ENCODE results near the gene HLTF.
"Not testable (repeated sequence)": the region's sequence is repeated elsewhere in the genome, so short reads cannot be mapped to it uniquely, and the experiment has no call there.

Gene HLTF, protein sequence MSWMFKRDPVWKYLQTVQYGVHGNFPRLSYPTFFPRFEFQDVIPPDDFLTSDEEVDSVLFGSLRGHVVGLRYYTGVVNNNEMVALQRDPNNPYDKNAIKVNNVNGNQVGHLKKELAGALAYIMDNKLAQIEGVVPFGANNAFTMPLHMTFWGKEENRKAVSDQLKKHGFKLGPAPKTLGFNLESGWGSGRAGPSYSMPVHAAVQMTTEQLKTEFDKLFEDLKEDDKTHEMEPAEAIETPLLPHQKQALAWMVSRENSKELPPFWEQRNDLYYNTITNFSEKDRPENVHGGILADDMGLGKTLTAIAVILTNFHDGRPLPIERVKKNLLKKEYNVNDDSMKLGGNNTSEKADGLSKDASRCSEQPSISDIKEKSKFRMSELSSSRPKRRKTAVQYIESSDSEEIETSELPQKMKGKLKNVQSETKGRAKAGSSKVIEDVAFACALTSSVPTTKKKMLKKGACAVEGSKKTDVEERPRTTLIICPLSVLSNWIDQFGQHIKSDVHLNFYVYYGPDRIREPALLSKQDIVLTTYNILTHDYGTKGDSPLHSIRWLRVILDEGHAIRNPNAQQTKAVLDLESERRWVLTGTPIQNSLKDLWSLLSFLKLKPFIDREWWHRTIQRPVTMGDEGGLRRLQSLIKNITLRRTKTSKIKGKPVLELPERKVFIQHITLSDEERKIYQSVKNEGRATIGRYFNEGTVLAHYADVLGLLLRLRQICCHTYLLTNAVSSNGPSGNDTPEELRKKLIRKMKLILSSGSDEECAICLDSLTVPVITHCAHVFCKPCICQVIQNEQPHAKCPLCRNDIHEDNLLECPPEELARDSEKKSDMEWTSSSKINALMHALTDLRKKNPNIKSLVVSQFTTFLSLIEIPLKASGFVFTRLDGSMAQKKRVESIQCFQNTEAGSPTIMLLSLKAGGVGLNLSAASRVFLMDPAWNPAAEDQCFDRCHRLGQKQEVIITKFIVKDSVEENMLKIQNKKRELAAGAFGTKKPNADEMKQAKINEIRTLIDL

DNA sequence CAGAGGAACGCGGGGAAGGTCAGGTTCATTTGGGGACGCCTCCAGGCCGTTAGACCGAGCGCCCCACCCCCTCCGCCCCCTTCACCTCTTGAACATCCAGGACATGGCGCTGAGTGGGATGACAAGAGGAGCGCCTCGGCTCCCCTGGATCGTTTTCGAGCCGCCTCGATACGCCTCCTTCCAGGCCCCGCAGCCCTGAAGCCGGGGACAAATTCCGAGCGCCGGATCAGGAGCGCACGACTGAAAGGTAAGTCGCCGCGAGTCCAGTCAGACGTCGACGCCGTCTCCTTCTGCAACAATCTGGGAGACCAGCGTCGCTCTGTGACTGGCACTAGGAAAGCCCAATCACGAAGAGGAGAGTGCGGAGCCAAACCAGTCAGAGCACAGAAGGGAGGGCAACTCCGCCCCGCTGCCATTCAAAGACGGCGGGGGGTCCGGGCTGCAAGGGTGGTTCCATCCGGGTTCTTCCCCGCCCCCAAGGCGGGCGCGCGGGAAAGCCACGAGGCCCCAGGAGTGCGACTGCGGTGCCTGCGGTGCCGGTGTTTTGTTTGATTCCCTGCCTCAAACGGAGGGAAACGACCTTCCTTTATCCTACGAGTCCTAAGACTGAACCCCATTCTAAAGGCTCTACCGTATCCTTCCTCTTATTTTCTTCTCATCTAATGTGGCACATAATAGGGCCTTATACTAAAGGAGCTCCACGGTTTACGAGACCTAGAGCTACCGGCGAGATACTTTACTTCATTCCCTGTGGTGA lies at the start of gene HLTF:
TSS of gene HLTF (minus strand) at position 302 of the 757 bp plus-strand sequence. CDS start at position 105, 197 bp downstream.
- peak; percentile 97 for DNase-seq (ENCODE audit: low read depth)

- no peak for DNase-seq (ENCODE audit: low read depth)
These were observed 48.2 kb upstream of the HLTF start for GRCh38 chr3:149134575-149134974.

- no peak for DNase-seq (ENCODE audit: low read depth)
These were observed 45.3 kb upstream of the HLTF start for GRCh38 chr3:149131589-149131988.

DNA sequence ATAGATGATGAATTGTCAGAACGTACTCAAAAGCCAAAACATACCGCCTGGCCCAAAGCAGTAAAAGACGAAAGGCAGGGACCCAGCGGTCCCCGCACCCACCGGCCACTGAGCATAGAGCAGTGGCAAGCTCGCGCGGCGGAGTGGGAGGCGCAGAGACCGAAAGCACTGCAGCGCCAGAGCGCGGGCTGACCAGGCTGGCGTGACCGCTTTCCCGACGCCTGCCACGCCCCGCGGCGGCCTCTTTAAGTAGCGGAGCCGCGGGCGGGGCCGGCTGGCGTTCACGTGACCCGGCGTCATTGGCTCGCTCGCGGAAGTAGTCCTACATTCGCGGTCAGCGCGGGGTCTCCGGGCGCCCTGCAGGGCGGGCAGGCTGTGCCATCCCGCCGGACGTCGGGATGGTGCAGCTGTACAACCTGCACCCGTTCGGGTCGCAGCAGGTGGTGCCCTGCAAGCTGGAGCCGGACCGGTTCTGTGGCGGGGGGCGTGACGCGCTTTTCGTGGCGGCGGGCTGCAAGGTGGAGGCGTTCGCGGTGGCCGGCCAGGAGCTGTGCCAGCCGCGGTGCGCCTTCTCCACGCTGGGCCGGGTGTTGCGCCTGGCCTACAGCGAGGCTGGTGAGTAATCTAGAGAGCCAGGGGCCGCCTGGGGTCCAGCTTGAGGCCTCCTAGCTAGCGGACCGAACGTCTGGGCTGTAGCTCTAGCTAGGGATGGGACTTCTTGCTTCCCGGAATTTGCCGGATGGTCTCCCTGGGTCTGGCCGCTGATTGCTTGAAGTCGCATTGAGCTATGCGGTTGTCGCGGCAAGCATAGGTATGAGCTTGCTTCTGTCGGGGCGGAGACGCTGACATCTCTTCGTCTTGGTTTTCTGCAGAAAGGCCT lies 43.2 kb upstream of the HLTF start, which contains the start of gene HPS3:
TSS of gene HPS3 (plus strand) at position 313 of the 880 bp plus-strand sequence. CDS start at position 399, 86 bp downstream.
- DNase-seq (ENCODE audit: low read depth): peak; percentile 80

- DNase-seq (ENCODE audit: low read depth): no peak
These were observed 42.5 kb upstream of the HLTF start for GRCh38 chr3:149128821-149129220.

DNA sequence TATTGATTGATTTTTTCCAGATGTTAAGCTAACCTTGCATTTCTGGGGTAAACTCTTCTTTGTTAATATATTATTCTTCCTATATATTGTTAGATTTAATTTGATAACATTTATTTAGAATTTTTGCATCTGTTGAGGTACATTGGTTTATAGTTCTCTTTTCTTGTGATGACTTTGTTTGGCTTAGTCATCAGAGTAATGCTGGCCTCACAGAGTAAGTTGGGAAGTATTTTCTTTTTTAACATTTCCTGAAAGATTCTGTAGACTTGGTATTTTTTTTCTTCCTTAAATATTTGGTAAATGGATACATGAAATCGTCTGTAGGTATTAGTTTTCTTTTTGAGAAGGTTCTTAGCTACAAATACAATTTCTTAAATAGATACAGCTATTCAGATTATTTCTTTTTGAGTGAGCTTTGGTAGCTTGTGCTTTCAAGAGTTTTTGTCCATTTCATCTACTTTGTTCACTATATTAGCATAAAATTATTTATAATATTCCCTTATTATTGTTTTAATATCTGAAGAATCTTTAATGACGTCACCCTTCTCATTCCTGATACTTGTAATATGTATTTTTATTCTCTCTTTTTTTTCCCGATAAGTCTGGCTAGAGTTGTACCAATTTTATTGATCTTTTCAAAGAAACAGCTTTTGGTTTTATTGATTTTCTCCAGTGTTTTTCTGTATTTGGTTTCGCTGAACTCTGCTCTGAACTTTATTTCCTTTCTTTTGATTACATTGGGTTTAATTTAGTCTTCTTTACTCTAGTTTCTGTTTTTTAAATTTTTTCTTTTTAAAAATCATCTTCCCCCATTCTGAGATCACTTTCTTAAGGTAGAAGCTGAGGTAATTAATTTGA lies 36.6 kb upstream of the HLTF start:
- no peak for DNase-seq (ENCODE audit: low read depth)

DNA sequence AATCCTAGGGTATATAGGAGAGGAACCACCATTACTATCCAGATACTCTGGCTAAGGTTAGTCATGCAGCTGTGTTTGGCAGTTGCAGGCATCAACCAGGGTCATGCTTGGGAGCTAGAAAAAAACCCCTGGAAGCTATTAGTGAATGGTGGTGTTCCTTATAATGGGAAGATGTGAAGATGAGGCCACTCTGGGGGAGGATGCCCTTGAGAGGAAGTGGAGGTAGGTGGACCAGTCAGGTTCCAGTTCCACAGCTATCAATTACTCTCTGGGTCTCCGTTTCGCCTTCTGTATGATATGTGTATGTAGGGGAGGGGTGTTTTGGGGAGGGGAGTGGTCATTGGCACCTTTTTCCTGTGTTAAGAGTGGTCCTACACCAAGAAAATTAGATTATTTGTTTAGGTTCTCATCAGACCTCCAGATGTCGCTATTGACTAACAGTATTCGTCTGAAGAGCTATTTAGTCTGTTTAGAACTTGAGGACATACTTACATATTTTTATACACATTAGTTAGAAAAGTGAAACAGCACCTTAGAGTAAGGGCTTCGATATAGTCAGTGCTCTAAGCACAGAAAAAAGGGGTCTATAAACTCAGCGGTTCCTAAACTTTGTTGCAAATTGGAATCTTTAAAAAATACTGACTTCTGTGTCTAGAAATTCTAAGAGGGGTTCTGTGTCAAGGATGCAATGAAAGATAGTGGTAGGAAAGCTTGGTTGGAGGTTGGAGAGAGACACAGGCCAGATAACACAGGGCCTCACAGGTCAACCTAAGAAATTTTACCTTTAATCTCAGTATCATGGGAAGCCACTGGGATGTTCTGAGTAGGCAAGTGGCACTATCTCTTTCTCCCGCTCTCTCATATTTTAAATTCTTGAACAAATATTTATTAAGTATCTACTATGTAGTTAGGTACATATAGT lies 34.0 kb upstream of the HLTF start:
- DNase-seq (ENCODE audit: low read depth): peak; percentile 52

GRCh38 chr3:149119466-149119865 lies 33.1 kb upstream of the HLTF start:
- DNase-seq (ENCODE audit: low read depth): no peak

- no peak for DNase-seq (ENCODE audit: low read depth)
These were observed 32.4 kb upstream of the HLTF start for GRCh38 chr3:149118724-149119123.

- no peak for DNase-seq (ENCODE audit: low read depth)
These were observed 28.8 kb upstream of the HLTF start for GRCh38 chr3:149115114-149115513.

GRCh38 chr3:149114458-149114857 lies 28.1 kb upstream of the HLTF start:
- DNase-seq (ENCODE audit: low read depth): no peak

GRCh38 chr3:149104484-149104883 lies 18.2 kb upstream of the HLTF start:
- DNase-seq (ENCODE audit: low read depth): no peak

- DNase-seq (ENCODE audit: low read depth): no peak
These were observed 15.3 kb upstream of the HLTF start for GRCh38 chr3:149101641-149102040.

- DNase-seq (ENCODE audit: low read depth): no peak
These were observed 14.8 kb upstream of the HLTF start for GRCh38 chr3:149101154-149101553.

GRCh38 chr3:149097987-149098386 lies 11.7 kb upstream of the HLTF start:
- not testable (repeated sequence) for DNase-seq (ENCODE audit: low read depth)

- no peak for DNase-seq (ENCODE audit: low read depth)
These were observed 9.2 kb upstream of the HLTF start for GRCh38 chr3:149095487-149095886.

DNA sequence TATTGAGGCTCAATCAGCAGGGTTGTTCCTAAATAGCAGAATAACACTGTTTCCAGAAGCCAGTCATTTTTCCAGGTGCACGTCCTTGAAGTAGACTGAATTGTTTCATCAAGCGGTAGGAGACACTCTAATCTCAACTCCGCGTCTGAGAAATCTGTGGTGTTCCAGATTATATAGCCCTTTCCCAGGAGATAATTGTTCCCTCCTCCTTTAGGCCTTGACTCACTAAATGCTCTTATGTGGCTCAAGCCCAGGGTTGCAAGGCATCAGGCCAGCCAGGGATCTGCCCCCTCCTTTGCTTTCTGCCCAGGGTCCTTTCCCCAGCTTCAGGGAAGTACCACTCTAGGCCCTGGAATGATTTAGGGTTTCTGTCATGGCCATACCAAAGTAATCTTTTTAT lies 5.7 kb upstream of the HLTF start:
- no peak for DNase-seq (ENCODE audit: low read depth)

DNA sequence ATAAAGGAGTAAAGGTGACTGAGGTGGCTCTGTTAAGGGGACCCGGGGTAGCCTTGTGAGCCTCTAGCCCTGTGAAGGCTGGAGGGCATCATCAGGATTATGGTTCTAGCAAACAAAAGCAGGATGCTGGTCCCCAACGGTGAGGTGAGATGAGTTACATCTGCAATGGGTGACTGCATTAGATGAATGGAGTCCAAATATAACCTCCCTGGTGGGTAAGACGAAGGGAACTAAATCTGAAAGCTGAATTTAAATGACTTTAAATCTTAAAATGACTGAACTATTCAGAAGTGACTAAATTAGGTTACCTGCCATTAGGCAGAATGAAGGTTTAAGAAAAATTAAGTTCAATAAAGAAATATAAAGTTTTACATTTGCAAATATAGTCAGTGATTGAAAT lies 4.6 kb upstream of the HLTF start:
- DNase-seq (ENCODE audit: low read depth): no peak

DNA sequence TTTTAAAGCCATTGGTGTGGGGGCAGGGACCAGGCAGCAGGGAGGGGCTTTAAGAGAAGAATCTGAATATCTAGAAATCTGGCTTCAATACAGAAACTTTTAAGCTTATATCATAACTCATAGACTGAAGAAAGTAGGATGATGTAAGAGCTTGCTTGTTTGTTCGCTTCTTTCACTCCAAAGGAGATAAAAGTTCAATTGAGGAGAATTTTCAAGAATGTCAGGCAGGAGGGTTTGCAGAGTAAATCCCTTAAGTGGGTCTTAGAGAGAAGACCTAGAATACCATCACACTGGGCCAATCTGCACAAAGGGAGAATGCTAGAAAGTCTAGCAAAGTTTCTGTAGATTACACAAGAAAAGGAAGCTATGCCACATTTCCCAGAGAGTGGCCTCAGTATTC lies 4.1 kb upstream of the HLTF start:
- no peak for DNase-seq (ENCODE audit: low read depth)

Data from stromal cell of bone marrow (primary cell).